Right ventricle myocardium inferior (tissue), 1 donor: Measurements from ENCODE around the gene GIMAP5. TPM values are rescaled to one million over a fixed set of nuclear protein-coding genes. Genes with fewer than 3 reads are reported as not detected.

ENCODE experiments used
- ATAC-seq: fragments of 200-7000 bp; cut with Tn5 transposase; one replicate; pipeline ENCODE4 v1.9.1; 2020; ENCODE audit warnings: mild to moderate bottlenecking, moderate library complexity
- DNase-seq: peaks from one replicate; pipeline ENCODE4 v3.0.0; 2021; ENCODE audit errors: missing footprints
- intact Hi-C: fragments of 100-400 bp; cut with DNase I; formaldehyde crosslinking; loops from one replicate; pipeline ENCODE4 v1.11.0; 2022
- total RNA-seq: library from RNA; stranded (reverse); fragmentation: NEBNext Ultra II Directional; extraction: Animal tissue kit (Norgen Biotek cat#: 25700); gene quantifications from one replicate; pipeline ENCODE4 v1.2.1, GENCODE V29; 2021
- donor health status: DM: no; HTN: yes; CAD: no; lungs with severe emphysema.

Gene GIMAP5
- total RNA-seq, 1 donor from 2014 or later = 9.0 TPM

GRCh38 chr7:150732786-150733481 is 4.3 kb upstream of the GIMAP5 start:
- no peak for ATAC-seq

GRCh38 chr7:150733482-150734095 is 3.6 kb upstream of the GIMAP5 start:
- no peak for ATAC-seq
- DNase-seq = no peak
- intact Hi-C loops = no loop called here

More at GRCh38 chr7:150732786-150733481, 4.3 kb upstream of the GIMAP5 start:
- intact Hi-C loops = no loop called here
- DNase-seq = no peak

GRCh38 chr7:150734254-150734653 is 3.0 kb upstream of the GIMAP5 start:
- intact Hi-C loops = no loop called here
- DNase-seq (no peak), ATAC-seq (no peak)

- no peak for DNase-seq
- intact Hi-C loops = loop anchor here (5.0 kb wide), 2 partner anchors 58 to 103 kb away; partner anchors contain the start of gene GIMAP6
- no peak for ATAC-seq
Observed at GRCh38 chr7:150735596-150736358, 1.4 kb upstream of the GIMAP5 start.

- intact Hi-C loops = loop anchor here (5.0 kb wide), 2 partner anchors 60 to 105 kb away; partner anchors contain the start of gene GIMAP6
- no peak for ATAC-seq
- no peak for DNase-seq
Observed at GRCh38 chr7:150736864-150737263, 354 bp upstream of the GIMAP5 start.

GRCh38 chr7:150738092-150738491 is 874 bp downstream of the GIMAP5 start:
- intact Hi-C loops = loop anchor here (2.0 to 5.0 kb wide), 3 partner anchors 21 to 106 kb away; partner anchors contain the start of genes GIMAP1 and GIMAP6
- peak; percentile 24 for ATAC-seq

GRCh38 chr7:150738591-150739001 is 1.4 kb downstream of the GIMAP5 start:
- no peak for DNase-seq
- intact Hi-C loops = loop anchor here (2.0 to 5.0 kb wide), 3 partner anchors 22 to 106 kb away; partner anchors contain the start of genes GIMAP1 and GIMAP6

More at GRCh38 chr7:150738092-150738491, 874 bp downstream of the GIMAP5 start:
- no peak for DNase-seq

GRCh38 chr7:150739033-150739432 is 1.8 kb downstream of the GIMAP5 start:
- intact Hi-C loops = loop anchor here (2.0 to 5.0 kb wide), 3 partner anchors 22 to 107 kb away; partner anchors contain the start of genes GIMAP1 and GIMAP6
- no peak for DNase-seq
- ATAC-seq = no peak

More at GRCh38 chr7:150738591-150739001, 1.4 kb downstream of the GIMAP5 start:
- ATAC-seq = no peak

GRCh38 chr7:150740053-150740452 is 2.8 kb downstream of the GIMAP5 start:
- ATAC-seq = no peak
- no peak for DNase-seq
- intact Hi-C loops = no loop called here

GRCh38 chr7:150742286-150742968 is 5.2 kb downstream of the GIMAP5 start:
- no peak for ATAC-seq
- intact Hi-C loops = loop anchor here (2.0 kb wide), 1 partner anchor 14 kb away; no protein-coding TSS in a partner anchor
- no peak for DNase-seq

GRCh38 chr7:150744041-150744656 is 6.9 kb downstream of the GIMAP5 start:
- intact Hi-C loops = no loop called here

GRCh38 chr7:150745086-150745485 is 7.9 kb downstream of the GIMAP5 start:
- DNase-seq (no peak), ATAC-seq (peak; percentile 25)
- intact Hi-C loops = no loop called here

More at GRCh38 chr7:150744041-150744656, 6.9 kb downstream of the GIMAP5 start:
- DNase-seq (no peak), ATAC-seq (no peak)

GRCh38 chr7:150745876-150746275 is 8.7 kb downstream of the GIMAP5 start:
- DNase-seq (no peak), ATAC-seq (no peak)
- intact Hi-C loops = no loop called here

- no peak for DNase-seq
- intact Hi-C loops = no loop called here
- ATAC-seq = no peak
Observed at GRCh38 chr7:150746921-150747320, 9.7 kb downstream of the GIMAP5 start.

- intact Hi-C loops = no loop called here
- DNase-seq (no peak), ATAC-seq (no peak)
Observed at GRCh38 chr7:150748376-150748775, 11.2 kb downstream of the GIMAP5 start.

- peak; percentile 86 for ATAC-seq
Observed at GRCh38 chr7:150751702-150752101, 14.5 kb downstream of the GIMAP5 start.

GRCh38 chr7:150753239-150753638 is 16.0 kb downstream of the GIMAP5 start:
- intact Hi-C loops = loop anchor here (10.0 kb wide), 1 partner anchor 468 kb away; no protein-coding TSS in a partner anchor
- no peak for DNase-seq
- ATAC-seq = no peak

More at GRCh38 chr7:150751702-150752101, 14.5 kb downstream of the GIMAP5 start:
- no peak for DNase-seq
- intact Hi-C loops = loop anchor here (10.0 kb wide), 1 partner anchor 467 kb away; no protein-coding TSS in a partner anchor
